MCF 10A (cell line): ENCODE measurements around the gene PDE4D. TPM values are rescaled to one million over a fixed set of nuclear protein-coding genes. Genes with fewer than 3 reads are reported as not detected.

Source experiments
- BruUV-seq: library from RNA; stranded (reverse); fragments of 400-500 nt; replicated peaks from 2 replicates; lab custom pipeline; 2021; lab: Mats Ljungman, UMichigan
- CTCF ChIA-PET: fragments of 300-600 bp; sonication (Branson Sonifier 250); formaldehyde crosslinking; extraction: SDS; loops from one replicate; lab custom pipeline; 2021; ENCODE audit warnings: antibody characterized with exemption, inconsistent platforms; lab: Yijun Ruan, JAX
- POLR2A ChIA-PET: fragments of 300-600, 350-650 bp; sonication (Branson Sonifier 250); formaldehyde crosslinking; extraction: SDS; loops from one replicate; lab custom pipeline; 2020; ENCODE audit warnings: antibody characterized with exemption, inconsistent platforms; lab: Yijun Ruan, JAX
- DNase-seq: peaks from one replicate; pipeline ENCODE4 v3.0.0-alpha.2; 2018; ENCODE audit not compliant: unreplicated experiment
- H3K27ac Mint-ChIP-seq: one replicate; pipeline ENCODE4 v1.8.0; 2022; ENCODE audit warnings: mild to moderate bottlenecking, low read depth, mixed read lengths; ENCODE audit not compliant: unreplicated experiment
- H3K27me3 Mint-ChIP-seq: one replicate; pipeline ENCODE4 v1.8.0; 2022; ENCODE audit warnings: mixed read lengths; ENCODE audit not compliant: insufficient read depth, unreplicated experiment
- H3K36me3 Mint-ChIP-seq: one replicate; pipeline ENCODE4 v1.8.0; 2022; ENCODE audit warnings: mild to moderate bottlenecking, moderate library complexity, mixed read lengths; ENCODE audit not compliant: insufficient read depth, unreplicated experiment
- H3K4me1 Mint-ChIP-seq: one replicate; pipeline ENCODE4 v1.8.0; 2022; ENCODE audit warnings: mixed read lengths; ENCODE audit not compliant: insufficient read depth, unreplicated experiment
- H3K4me3 Mint-ChIP-seq: one replicate; pipeline ENCODE4 v1.8.0; 2022; ENCODE audit warnings: mild to moderate bottlenecking, moderate library complexity, mixed read lengths; ENCODE audit not compliant: unreplicated experiment
- H3K9me3 Mint-ChIP-seq: one replicate; pipeline ENCODE4 v1.8.0; 2022; ENCODE audit warnings: mixed read lengths; ENCODE audit not compliant: unreplicated experiment
- CTCF ChIP-seq: fragments of 200-600 bp; IDR thresholded peaks from one replicate; pipeline ENCODE4 v1.8.0; 2022; ENCODE audit warnings: antibody characterized with exemption, mild to moderate bottlenecking; ENCODE audit not compliant: unreplicated experiment
- intact Hi-C: fragments of 100-400 bp; cut with micrococcal nuclease; formaldehyde crosslinking; loops from 2 replicates; pipeline ENCODE4 v1.14.1; 2022
- total RNA-seq: library from RNA; stranded (reverse); gene quantifications from 2 replicates; pipeline ENCODE4 v1.2.3, GENCODE V29; 2022

The PDE4D gene
- total RNA-seq, 1 experiment from 2014 or later = 85.0 TPM

DNA sequence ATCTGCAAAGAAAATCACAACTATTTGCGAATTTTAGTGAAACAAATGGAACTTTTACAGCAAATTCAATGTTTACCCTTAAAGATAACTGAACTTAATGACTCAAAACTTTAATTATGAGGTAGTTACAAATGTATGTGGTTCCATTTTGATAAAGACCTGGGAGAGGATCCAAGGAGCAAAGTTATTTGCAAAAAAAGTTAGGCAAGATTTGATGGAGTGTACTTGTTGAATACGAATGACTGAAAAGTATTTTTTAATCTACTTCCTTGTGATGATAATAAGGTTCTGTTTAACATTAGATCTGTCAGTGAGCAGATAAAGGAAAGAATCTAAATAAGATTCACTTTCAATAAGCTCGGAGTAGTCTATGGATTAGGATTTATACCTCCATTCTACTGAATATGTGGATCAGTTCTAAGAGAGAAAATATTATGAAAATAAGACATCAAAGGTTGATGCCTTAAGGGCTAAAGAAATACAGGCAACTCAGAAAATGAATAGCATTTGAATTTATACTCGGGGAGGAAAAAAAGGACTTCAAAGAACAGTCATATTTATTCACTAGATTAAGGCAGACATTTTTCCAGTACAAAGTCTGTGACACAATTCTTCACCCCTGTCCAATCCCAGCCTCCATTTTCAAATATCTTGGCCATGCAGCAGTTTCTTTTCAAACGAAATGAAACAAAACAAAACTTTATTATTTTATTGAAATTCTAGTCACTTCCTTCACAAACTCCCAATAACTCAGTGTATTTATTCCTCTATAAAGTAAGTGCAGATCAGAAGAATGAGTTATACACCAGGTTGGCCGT, 199.8 kb downstream of the PDE4D start:
- no peak for TF ChIP-seq CTCF
- Mint-ChIP-seq H3K4me3 (no peak overlapping the region), H3K36me3 (peaks cover 16% of the 10 kb centered on the region), H3K27ac (no peak overlapping the region), H3K9me3 (no peaks in the 10 kb centered on the region), H3K27me3 (no peaks in the 10 kb centered on the region), H3K4me1 (no peaks in the 10 kb centered on the region)
- ChIA-PET POLR2A (interaction anchor here (1.4 kb wide), 1 partner anchor 9 kb away, joined by 3 read pairs; no protein-coding TSS in a partner anchor), CTCF (interaction anchor here (0.6 to 1.0 kb wide), 3 partner anchors 21 to 313 kb away, joined by 3 to 4 read pairs (median 3); no protein-coding TSS in a partner anchor)
- intact Hi-C loops = no loop called here
- DNase-seq = no peak
- BruUV-seq = no TSS peak

DNA sequence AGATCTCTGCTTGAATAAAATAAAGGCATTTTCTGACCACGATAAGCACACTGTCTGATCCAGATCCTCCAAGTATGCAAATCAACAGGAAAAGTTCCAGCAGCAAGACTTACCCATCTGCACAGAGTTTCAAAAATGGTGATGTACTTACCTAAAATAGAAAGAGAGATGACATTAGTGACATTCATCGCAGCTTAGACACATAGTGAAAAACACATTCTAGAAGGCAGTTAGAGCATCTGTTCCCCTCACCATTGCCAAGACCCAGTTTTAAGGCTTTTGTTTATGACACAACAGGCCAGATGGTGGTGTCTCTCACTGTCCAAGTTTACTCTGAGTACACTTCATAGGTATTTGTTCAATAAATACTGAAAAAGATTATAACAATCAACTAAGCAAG, 207.7 kb downstream of the PDE4D start:
- peaks cover 19% of the 10 kb centered on the region for H3K4me1 Mint-ChIP-seq
- no peaks in the 10 kb centered on the region for H3K9me3 Mint-ChIP-seq
- BruUV-seq = no TSS peak
- intact Hi-C loops = no loop called here
- H3K4me3 Mint-ChIP-seq = no peak overlapping the region
- ChIA-PET CTCF (interaction anchor here (0.9 to 1.8 kb wide), 2 partner anchors 12 to 21 kb away, joined by 3 to 5 read pairs; no protein-coding TSS in a partner anchor), POLR2A (interaction anchor here (0.9 kb wide), 1 partner anchor 9 kb away, joined by 3 read pairs; no protein-coding TSS in a partner anchor)
- TF ChIP-seq CTCF = no peak
- peaks cover 35% of the 10 kb centered on the region for H3K36me3 Mint-ChIP-seq
- no peak for DNase-seq
- H3K27me3 Mint-ChIP-seq = no peaks in the 10 kb centered on the region
- H3K27ac Mint-ChIP-seq = no peak overlapping the region

DNA sequence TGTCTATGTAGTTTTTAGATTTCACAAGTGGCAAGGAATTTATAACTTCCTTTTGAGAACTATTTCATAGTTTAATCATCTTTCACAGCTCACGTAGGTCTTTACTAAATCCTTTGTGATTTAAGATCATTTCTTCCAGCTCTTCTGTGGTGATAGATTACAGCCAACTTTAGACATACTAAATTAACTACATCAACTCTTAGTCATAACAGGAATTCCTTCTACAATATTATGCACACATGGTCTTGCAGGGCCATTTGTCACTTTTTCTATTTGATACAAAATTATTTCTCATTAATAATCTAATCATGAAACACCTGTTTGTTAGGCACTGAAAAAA, 208.4 kb downstream of the PDE4D start:
- intact Hi-C loops = no loop called here
- no peak overlapping the region for H3K27ac Mint-ChIP-seq
- no peak overlapping the region for H3K4me3 Mint-ChIP-seq
- H3K27me3 Mint-ChIP-seq = no peaks in the 10 kb centered on the region
- ChIA-PET POLR2A (interaction anchor here (1.4 kb wide), 1 partner anchor 9 kb away, joined by 3 read pairs; no protein-coding TSS in a partner anchor), CTCF (interaction anchor here (1.8 kb wide), 1 partner anchor 12 kb away, joined by 5 read pairs; no protein-coding TSS in a partner anchor)
- H3K36me3 Mint-ChIP-seq = peaks cover 37% of the 10 kb centered on the region
- no peak for TF ChIP-seq CTCF
- BruUV-seq = no TSS peak
- peaks cover 19% of the 10 kb centered on the region for H3K4me1 Mint-ChIP-seq
- H3K9me3 Mint-ChIP-seq = no peaks in the 10 kb centered on the region
- DNase-seq = no peak
